ENCODE results near the gene RFX7.

GRCh38 chr15:56086566-56086965 is 157.1 kb downstream of the RFX7 start:
- TF ChIP-seq CTCF (IDR thresholded peaks at IDR 0.05 in 8 of 11, conservative IDR thresholded peaks at IDR 0.05 in 3 of 11) (no peak), POLR2A (IDR thresholded peaks at IDR 0.05) (no peak)

Data from spleen (tissue), 7 donors.